Left lobe of liver (tissue), 2 donors: ENCODE data around the gene ITGB8. TPM values are rescaled to one million over a fixed set of nuclear protein-coding genes. Genes with fewer than 3 reads are reported as not detected.

Source experiments
- ATAC-seq: fragments of 200-7000 bp; cut with Tn5 transposase; one replicate; pipeline ENCODE4 v1.9.1; 2020; ENCODE audit warnings: mild to moderate bottlenecking, moderate library complexity
- DNase-seq: peaks from one replicate; pipeline ENCODE4 v3.0.0-alpha.2; 2020; ENCODE audit warnings: low spot score
- total RNA-seq: library from RNA; stranded (reverse); gene quantifications from one replicate; pipeline ENCODE4 v1.2.1, GENCODE V29; 2021
- donor health status: DM: no; HTN: no; CAD: no; lungs with moderate emphysema.
- donor health status: DM: no; HTN: yes; CAD: no.

The ITGB8 gene
- total RNA-seq, 1 donor from 2014 or later: 1.3 TPM

DNA sequence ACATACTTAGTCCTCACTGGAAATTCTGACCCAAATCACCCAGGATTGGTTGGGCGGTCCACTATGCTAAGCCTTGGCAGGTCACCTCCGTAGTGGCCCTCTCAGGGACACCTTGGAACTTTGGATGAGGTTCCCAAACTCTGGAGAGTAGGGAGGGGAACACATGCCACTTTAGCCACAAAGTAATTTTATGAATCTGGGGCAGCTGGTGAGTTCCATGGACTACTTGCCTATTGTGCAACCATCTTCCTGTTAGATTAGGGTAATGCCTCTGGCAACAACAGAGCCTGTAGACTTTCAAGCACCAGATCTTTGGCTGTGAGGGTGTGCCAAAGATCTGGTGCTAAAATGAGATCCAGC, 77.7 kb downstream of the ITGB8 start:
- DNase-seq: no peak
- peak; percentile 15 for ATAC-seq

- DNase-seq: no peak
Observed at GRCh38 chr7:20409961-20410360, 79.3 kb downstream of the ITGB8 start.

DNA sequence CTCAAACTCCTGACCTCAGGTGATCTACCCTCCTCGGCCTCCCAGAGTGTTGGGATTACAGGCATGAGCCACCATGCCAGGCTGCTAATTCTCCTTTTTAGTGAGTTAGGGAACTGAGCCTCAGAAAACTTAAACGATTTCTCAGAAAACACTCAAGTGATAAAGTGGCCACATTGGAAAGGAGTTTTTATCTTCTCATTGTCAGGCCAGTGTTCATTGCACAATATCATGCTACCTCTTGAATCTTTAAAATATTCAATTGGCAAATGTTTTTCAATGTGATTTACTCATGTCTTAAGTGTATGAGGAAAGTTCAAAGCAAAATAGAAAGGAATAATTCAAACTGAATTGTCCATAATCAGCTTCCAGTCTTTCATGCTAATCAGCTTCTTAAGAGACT, 80.7 kb downstream of the ITGB8 start:
- DNase-seq (no peak), ATAC-seq (no peak)

More at GRCh38 chr7:20409961-20410360, 79.3 kb downstream of the ITGB8 start:
- no peak for ATAC-seq

- no peak for DNase-seq
- ATAC-seq: no peak
Observed at GRCh38 chr7:20412032-20412431, 81.3 kb downstream of the ITGB8 start.

GRCh38 chr7:20417260-20417659, 86.6 kb downstream of the ITGB8 start:
- DNase-seq (no peak), ATAC-seq (no peak)

DNA sequence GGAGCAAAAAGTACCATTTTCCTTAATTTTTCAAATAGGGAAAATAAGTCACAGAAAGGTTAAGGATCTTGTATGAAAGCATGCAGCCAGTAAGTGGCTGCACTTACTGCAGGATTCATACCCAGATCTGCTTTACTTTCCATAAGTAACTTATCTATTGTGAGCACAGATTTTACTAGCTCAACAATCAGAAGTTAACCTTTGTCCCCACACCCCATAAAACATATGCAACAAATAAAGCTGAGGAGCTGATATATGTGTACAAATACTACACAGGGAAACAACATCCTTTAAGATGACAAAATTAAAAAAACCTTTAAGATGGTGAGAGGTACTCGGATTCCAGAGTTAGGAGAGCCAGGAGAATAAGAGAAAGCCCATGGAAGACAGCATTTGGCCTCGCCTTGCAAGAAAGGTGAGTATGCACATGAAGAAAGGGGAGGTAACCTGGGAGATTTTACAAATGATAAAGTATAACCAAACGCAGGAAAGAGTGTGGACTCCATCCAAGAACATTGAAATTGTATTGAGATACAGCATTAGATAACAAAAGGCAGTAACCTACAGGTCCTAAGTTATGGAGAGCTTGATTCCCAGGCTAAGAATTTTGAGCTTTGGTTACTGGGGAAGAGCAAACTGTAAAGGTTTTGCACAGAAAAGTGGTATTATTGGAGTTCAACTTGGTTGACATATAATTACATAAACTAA, 87.1 kb downstream of the ITGB8 start:
- DNase-seq (no peak), ATAC-seq (no peak)

DNA sequence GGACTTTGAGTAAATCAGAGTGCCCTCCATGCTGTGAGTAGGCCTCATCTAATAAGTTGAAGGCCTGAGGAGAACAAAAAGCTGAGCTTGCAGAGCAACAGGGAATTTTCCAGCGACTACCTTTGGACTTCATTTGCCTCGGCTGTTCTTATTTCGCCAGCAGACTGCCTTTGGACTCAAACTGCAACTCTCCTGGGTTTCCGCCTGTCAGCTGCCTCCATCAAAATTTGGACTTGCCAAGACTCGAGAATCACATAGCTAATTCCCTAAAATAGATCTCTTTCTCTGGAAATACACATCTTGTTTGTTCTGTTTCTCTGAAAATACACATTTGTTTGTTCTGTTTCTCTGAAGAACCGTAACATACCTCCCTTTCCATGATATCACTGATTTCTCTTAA, 93.8 kb downstream of the ITGB8 start:
- no peak for ATAC-seq
- no peak for DNase-seq

DNA sequence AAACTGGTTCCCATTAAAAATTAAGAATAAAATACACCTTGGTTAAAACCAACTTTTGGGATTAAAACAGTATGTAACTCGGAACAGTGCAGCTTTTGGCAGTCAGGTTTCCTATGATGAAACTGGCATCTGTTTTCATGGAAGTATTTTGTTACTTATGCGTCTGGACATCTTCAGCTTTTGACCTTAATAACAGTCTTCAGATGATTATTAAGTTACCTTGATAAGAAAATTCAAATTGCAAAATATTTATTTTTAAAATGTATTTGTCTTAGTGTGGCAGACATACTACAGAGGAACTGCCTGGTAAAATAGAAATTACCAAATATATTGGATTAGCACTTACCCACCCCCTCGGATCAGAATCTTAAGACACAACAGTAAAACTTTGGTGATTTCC, 100.0 kb downstream of the ITGB8 start:
- no peak for ATAC-seq
- DNase-seq: no peak

DNA sequence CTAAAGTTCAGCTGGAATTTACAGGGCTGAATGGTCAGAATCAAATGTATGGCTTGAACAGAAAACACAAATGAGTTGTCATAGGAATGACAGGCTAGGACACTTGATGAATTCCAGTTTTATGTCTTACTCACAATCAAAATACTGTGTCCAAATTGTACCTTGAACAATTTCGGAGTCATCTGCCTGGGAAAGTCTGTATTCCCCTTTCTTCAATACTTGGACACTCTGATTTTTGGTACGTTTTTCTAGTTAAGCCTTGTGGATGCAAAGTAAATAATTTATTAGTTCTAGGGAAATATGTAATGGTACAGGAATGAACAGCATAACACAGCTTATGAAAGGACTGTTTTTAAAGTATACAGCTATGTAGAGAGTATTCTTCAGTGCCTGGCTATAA, 100.4 kb downstream of the ITGB8 start:
- no peak for ATAC-seq
- DNase-seq: no peak

- DNase-seq: no peak
- no peak for ATAC-seq
Observed at GRCh38 chr7:20432071-20432470, 101.4 kb downstream of the ITGB8 start.

GRCh38 chr7:20435305-20435704, 104.6 kb downstream of the ITGB8 start:
- no peak for ATAC-seq

DNA sequence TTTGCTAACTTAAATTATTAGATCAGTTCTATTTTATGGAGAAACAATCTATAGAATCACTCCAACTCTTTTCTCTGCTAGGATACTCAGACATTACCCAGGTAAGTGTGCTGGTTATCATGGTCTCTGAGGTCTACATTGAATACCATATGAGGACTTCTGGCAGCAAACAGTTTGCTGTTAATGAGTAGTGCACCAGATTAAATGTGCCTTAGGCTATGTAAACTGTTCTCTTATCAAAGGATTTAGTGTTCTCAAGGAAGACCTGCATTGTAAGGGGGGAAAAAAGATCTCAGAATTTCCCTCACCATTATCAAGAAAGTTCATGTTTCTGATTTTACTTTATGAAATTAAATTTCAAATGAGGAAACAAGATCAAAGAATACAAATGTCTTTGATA, 107.5 kb downstream of the ITGB8 start:
- ATAC-seq: no peak

More at GRCh38 chr7:20435305-20435704, 104.6 kb downstream of the ITGB8 start:
- no peak for DNase-seq

DNA sequence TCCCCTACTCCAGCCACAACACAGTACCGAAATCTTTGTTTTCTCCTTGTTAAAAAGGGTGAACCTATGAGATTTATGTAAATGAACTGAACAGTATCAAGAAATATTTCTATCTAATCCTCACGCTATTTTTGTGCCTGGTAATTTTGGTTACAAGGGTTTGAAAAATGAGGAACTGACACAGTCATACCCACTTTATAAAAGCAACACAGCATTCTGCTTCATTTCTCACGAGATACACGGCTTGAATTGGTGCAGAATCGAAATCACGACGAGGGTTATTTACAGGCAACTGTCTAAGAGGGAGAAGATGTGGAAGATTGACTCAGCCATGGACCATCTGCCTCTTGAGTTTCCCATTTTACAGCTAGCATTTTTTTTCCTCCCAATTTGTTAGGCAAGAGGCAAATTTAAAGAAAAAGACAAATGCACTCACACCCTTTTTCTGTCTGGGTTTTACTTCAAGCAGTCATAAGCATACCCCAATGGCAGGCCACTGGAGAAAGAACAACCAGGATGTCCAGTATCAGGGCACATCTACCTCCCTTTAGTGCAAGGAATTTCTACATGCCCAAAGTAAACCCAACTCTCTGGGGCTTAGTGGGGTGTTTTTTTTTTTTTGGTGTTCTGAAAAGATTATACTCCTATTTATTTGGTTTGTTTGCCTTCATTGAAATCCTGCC, 108.1 kb downstream of the ITGB8 start:
- no peak for ATAC-seq
- no peak for DNase-seq

More for the DNA sequence above, 107.5 kb downstream of the ITGB8 start:
- no peak for DNase-seq

DNA sequence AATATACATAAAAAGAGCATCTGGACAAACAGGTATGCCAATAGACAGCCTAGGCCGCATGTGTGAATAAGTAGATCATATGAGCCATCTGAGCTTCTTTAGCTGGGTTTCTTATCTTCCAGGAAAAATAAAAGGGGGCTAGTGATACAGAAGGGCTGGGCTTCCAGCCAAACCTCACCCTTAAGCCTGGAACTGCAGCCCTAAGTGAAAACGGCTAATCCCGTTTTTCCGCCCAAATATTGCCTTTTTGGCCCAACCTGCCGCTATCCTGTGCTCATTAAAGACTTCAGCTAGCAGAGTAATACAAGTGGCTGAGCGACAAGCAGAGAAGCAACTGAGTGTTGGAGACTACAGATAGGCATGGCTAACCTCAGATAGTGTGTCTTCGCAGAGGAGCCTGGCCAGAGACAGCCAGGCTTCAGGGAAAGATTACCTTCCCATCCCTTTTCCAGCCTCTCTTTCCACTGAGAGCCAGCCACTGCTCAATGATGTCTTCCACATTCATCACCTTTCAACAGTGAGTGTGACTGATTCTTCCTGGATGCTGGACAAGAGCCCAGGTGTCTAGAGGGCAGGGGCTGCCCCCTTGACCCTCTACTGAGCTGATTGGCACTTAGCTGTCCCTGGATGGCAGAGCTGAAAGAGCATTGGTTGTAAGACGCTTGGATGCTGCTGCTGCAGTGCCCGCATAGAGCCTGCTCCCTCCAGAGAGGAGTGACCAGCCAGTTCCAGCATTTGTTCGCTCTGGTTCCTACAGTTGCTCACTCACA, 108.9 kb downstream of the ITGB8 start:
- DNase-seq (no peak), ATAC-seq (no peak)

GRCh38 chr7:20440472-20441105, 109.9 kb downstream of the ITGB8 start:
- ATAC-seq: no peak
- no peak for DNase-seq

DNA sequence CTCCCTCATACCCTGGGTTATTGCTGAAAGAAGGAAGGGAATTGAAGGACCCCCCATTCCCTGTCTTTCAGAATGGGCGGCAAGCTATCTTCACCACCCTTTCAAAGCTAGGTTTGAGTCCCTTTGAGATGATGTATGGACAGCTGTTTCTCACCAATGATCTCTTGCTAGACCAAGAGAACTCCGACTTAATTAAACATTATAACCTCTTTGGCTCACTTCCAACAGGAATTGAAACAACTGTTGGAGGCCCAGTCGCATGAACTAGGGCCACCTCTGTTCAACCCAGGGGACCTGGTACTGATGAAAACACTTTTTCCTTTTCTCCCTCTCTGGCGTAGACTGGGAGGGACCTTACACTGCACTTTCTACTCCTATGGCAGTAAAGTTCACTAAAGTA, 110.6 kb downstream of the ITGB8 start:
- ATAC-seq (no peak), DNase-seq (no peak)

- DNase-seq: no peak
- no peak for ATAC-seq
Observed at GRCh38 chr7:20441991-20442441, 111.3 kb downstream of the ITGB8 start.

DNA sequence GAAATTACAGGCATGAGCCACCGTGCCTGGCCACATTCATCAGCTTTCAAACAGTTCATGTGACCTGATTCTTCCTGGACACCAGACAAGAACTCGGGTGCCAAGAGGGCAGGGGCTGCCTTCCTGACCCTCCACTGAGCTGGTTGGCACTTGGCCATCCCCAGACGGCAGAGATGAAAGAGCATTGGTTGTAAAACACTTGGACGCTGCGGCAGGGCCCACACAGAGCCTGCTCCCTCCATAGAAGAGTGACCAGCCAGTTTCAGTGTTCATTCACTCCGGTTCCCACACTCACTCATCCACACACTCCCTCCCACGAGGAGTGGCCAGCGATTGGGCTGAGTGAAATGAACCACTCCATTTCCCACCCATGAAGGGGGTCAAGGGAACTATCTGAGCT, 112.3 kb downstream of the ITGB8 start:
- DNase-seq (no peak), ATAC-seq (no peak)

DNA sequence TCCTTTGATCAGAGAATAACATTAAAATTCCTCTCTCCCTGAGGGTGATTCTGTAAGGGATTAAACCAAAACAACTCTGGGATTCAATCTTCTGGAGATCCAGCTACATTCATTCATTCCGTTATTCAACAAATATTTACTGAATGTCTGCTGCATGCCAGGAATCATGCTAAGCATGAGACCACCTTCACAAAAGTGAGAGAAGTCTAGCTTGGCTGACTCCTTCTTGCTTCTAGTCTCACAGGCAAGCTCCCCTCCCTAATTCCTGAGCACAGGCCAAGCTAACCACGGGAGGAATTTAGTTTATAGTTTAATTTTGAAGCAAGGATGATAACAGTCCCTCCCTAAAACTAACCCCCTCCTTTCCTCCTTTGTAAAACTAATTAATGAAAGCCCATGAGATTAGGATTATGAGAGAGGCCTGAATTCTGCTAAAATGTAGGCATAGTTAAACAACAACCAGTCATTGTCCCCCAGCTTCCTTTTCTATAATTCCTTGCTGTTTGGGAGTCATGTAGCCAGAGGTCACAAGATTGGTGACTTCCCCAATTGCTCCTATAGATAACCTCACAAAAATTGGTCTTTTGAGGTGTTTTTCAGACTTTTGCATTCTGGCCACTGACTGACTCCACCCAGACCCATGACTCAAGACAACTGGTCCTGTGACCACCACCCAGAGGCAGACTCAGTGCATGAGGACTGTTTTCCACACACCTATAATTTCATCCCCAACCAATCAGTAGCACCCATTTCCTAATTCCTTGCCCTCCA, 113.5 kb downstream of the ITGB8 start:
- ATAC-seq (no peak), DNase-seq (no peak)

DNA sequence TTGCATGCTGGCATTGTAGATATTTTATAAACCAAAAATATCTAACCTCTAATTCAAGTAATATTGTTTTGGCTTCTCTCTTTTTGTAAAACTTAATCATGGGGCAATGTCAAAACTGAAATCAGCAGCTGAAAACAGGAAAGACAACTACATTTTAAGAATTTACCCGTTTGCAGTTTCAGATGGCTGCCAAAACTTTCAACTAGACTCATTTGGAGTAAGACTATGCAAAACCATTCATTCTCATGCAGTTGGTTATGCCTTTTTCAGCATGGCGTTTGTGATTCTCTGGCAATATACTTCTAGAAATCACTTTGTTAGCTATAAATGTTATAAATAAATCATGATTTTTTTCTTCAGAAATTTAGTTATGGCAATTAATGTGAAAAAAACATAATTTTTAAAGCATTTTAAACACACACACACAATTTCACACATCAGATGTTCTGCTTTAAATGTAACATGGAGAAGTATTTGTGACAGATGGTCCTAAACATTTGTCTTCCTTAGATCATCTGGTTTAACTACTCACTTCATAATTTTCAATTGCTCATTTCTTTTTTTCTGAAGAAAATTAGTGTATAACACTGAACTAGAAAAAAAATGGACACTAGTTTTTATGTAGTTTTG, 116.4 kb downstream of the ITGB8 start:
- ATAC-seq: no peak
- DNase-seq: no peak
